GM15510 (cell line): ENCODE data around the gene USP2.

Experiments
- POLR2A ChIP-seq: IDR thresholded peaks from 3 replicates; pipeline ENCODE4 v1.6.1; 2011; ENCODE audit warnings: borderline replicate concordance; ENCODE audit not compliant: insufficient read length; ENCODE audit errors: extremely low read depth

Gene USP2

GRCh38 chr11:119418759-119419158 lies 37.3 kb upstream of the USP2 start:
- no peak for TF ChIP-seq POLR2A

- TF ChIP-seq POLR2A: no peak
Measured at GRCh38 chr11:119417726-119418540, 36.4 kb upstream of the USP2 start.

DNA sequence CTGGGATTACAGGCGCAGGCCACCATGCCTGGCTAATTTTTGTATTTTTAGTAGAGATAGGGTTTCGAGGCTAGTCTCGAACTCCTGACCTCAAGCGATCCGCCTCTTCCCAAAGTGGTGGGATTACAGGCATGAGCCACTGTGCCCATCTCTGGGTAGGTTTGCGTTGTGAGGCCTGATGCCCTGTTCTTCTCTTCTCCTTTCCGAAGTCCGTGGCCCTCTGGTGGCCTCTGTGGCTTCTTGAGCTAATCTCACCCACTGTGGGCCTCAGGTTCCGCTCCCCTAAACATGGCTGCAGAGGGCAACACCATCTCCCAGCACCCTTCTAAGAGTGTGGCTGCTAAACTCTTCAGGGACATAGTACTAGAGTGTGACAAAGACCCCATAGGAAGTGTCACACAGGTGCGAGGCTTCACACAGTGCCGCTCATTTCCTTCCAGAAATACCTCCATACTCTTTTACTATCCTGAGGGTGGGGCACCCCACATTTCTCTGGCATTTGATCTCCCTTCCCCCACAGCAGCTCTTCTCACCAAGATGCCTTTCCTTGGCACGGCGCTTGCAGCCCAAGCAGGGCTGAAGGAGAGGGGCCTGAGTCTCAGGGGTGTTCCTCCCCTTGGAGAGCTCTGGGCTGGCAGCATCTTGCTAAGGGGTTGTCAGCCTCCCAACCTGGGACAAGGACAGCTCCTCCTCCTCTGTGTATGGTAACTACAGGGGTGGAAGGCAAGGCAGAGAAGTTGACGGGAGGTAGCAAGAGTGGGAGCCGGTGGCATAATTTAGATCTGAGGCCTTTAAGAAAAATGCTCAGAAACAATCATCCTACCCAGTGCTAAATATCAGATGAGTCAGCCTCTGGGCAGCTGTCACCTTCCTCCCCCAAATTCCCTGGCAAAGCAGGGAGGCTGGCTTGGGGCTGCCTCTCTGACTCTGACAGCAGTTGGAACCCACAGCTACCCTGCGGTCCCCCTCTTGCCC lies 35.4 kb upstream of the USP2 start:
- no peak for TF ChIP-seq POLR2A

DNA sequence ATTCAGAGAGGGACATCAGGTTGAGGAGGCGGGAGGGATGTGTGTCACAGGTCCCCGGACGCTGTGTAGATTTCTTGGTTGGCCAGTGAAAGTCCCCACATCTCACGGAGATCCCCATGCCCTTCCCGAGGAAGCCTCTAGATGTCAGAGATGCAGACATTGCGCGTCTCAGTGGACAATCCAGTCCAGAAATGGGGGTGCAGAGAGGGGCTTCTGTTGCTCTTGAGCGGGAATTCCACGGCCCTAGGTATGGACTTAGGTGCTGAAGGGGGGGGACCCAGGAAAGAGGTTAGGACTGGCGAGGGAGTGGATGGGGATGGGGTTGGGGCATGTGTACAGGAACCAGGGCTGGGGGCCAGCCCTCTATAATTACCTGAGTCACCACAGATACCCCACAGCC lies 34.5 kb upstream of the USP2 start:
- TF ChIP-seq POLR2A: no peak

- no peak for TF ChIP-seq POLR2A
Measured at GRCh38 chr11:119415517-119415916, 34.0 kb upstream of the USP2 start.

- no peak for TF ChIP-seq POLR2A
Measured at GRCh38 chr11:119414734-119415133, 33.2 kb upstream of the USP2 start.

GRCh38 chr11:119414321-119414720 lies 32.8 kb upstream of the USP2 start:
- no peak for TF ChIP-seq POLR2A

GRCh38 chr11:119412072-119412471 lies 30.6 kb upstream of the USP2 start:
- TF ChIP-seq POLR2A: no peak

DNA sequence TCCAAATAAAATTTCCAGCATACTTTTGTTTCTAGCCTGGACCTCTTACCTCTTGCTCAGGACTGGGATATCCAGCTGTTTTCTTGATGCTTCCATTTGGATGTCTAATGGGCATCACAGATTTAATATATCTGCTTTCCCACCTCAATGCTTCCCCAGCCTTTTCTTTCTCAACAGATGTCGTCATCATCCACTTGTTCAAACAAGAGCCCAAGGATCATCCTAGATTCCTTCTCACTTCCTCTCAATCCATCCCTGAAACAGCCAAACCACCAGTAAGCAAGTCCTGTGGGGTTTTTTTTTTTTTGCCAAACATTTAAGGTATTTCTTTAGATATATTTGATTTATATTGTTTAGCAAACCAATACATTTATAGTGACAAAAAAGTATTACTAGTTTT lies 29.0 kb upstream of the USP2 start:
- no peak for TF ChIP-seq POLR2A

DNA sequence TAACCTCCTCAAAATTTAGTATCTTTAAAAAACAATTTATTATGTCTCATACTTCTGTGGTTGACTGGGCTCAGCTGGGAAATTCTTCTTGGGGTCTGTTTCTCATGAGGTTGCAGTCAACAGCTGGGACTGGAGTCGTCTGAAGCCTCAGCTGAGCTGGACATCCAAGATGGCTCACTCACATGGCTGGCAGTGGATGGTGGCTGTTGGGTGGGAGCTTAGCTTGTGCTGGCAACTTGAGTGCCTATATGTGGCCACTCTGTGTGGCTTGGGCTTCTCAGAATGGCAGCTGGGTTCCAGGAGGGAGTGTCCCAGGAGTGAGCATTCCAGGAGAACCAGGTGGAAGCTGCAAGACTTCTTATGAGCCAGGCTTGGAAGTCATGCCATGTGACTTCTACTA lies 28.2 kb upstream of the USP2 start:
- TF ChIP-seq POLR2A: no peak

GRCh38 chr11:119406005-119406404 lies 24.5 kb upstream of the USP2 start:
- TF ChIP-seq POLR2A: no peak

DNA sequence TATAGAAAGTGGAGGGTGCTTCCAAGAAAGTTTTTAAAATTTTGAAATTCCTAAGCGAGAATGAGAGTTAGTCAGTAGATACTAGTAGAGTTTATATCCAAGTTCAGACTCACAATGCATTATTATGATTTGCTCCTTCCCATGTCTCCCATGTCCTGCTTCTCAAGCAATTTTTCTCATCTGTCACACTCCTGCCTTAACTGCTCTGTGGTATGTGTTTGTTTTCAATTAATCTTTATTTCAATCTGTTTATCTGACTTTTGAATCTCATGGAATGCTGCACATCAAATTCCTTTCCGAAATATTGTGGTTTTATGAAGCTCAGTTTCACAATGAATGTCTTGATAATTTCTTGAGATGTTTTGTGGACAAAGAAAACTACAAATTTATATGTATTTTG lies 23.4 kb upstream of the USP2 start:
- TF ChIP-seq POLR2A: no peak

DNA sequence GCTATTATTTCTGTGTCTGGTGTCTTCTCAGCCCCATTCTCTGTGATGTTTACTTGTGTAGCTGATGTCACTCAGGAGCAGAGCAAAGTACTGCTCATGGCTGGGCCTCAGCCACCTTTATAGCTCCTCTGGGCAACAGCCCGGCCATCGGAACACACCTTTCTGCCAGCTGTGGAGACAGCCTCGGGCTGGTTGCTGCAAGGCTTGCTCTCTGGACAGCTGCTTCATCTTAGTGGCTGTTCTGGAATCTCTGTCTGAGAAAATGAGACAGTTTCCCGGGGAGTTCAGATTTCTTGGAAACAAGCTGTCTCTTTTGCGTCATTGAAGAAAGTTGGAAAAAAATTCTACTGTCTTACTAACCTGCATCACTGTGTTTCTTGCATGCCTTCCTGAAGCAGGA lies 21.5 kb upstream of the USP2 start:
- no peak for TF ChIP-seq POLR2A

DNA sequence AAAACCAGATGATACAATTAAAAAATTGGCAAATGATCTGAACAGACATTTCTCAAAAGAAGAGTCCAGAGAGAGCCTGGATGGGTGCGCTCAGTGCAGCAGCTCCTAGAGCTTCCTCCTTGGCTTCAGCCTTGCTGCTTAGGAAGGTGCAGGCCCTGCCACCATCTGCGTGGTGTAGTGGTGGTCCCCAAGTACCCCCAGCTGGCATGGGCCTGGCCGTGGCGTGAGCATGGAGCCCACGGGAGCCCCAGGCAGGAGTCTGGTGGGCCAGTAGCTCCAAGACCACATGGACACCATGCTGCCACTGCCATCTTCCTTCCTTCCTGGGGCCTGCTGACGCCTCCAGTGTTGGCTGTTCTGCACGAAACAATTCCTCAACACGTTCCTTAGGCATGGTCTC lies 21.0 kb upstream of the USP2 start:
- TF ChIP-seq POLR2A: no peak

DNA sequence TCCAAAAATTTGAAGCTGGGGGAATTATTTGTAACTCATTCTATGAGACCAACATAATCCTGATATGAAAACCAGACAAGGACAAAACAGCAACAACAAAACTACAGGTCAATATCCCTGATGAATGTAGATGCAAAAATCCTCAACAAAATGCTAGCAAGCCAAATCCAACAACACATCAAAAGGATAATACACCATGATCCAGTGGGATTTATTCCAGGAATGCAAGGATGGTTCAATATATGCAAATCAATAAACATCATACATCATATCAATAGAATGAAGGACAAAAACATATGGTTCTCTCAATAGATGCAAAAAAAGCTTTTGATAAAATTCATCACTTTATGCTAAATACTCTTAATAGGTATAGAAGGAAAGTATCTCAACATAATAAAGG lies 19.4 kb upstream of the USP2 start:
- no peak for TF ChIP-seq POLR2A
